H9 (cell line): ENCODE measurements around the gene ANO9. TPM values are rescaled to one million over a fixed set of nuclear protein-coding genes. Genes with fewer than 3 reads are reported as not detected.

ENCODE experiments used
- DNase-seq: peaks from one replicate; pipeline ENCODE4 v3.0.0-alpha.2; 2017
- H2AFZ ChIP-seq: one replicate; pipeline ENCODE4 v1.6.1; 2013; ENCODE audit warnings: mild to moderate bottlenecking, low read length, control low read depth, moderate library complexity
- H2AK5ac ChIP-seq: 2 replicates; pipeline ENCODE4 v1.6.1; 2013; ENCODE audit warnings: low read length, control low read depth, mixed read lengths; ENCODE audit not compliant: insufficient read length
- H2BK120ac ChIP-seq: one replicate; pipeline ENCODE4 v1.6.1; 2013; ENCODE audit warnings: low read depth, mild to moderate bottlenecking, low read length, control low read depth, inconsistent platforms; ENCODE audit not compliant: poor library complexity, severe bottlenecking
- H2BK12ac ChIP-seq: 2 replicates; pipeline ENCODE4 v1.6.1; 2013; ENCODE audit warnings: low read length, control low read depth, mixed read lengths, low read depth; ENCODE audit not compliant: insufficient read length
- H2BK15ac ChIP-seq: 2 replicates; pipeline ENCODE4 v1.6.1; 2013; ENCODE audit warnings: low read depth, low read length, control low read depth
- H2BK20ac ChIP-seq: one replicate; pipeline ENCODE4 v1.6.1; 2013; ENCODE audit warnings: low read depth, mild to moderate bottlenecking, low read length, control low read depth, inconsistent platforms; ENCODE audit not compliant: poor library complexity, severe bottlenecking
- H2BK5ac ChIP-seq: 2 replicates; pipeline ENCODE4 v1.6.1; 2013; ENCODE audit warnings: low read length, control low read depth, mixed read lengths; ENCODE audit not compliant: insufficient read length
- H3K14ac ChIP-seq: 2 replicates; pipeline ENCODE4 v1.6.1; 2013; ENCODE audit warnings: low read length, control low read depth; ENCODE audit not compliant: insufficient read depth
- H3K18ac ChIP-seq: 2 replicates; pipeline ENCODE4 v1.6.1; 2013; ENCODE audit warnings: low read depth, mild to moderate bottlenecking, mixed read lengths, low read length, control low read depth; ENCODE audit not compliant: insufficient read length
- H3K23ac ChIP-seq: 2 replicates; pipeline ENCODE4 v1.6.1; 2013; ENCODE audit warnings: low read length, control low read depth, mixed read lengths, low read depth; ENCODE audit not compliant: insufficient read length
- H3K23me2 ChIP-seq: 2 replicates; pipeline ENCODE4 v1.6.1; 2013; ENCODE audit warnings: low read depth, mild to moderate bottlenecking, mixed read lengths, low read length, control low read depth; ENCODE audit not compliant: insufficient read length, poor library complexity, severe bottlenecking
- H3K27ac ChIP-seq: 2 replicates; pipeline ENCODE4 v1.5.1; 2013; ENCODE audit warnings: low read length, control low read depth, mixed read lengths, low read depth; ENCODE audit not compliant: insufficient read length
- H3K27me3 ChIP-seq: 2 replicates; pipeline ENCODE4 v1.6.1; 2013; ENCODE audit warnings: low read length, control low read depth, inconsistent platforms; ENCODE audit not compliant: insufficient read depth
- H3K4ac ChIP-seq: 2 replicates; pipeline ENCODE4 v1.6.1; 2013; ENCODE audit warnings: low read depth, mild to moderate bottlenecking, control low read depth, inconsistent platforms, low read length, moderate library complexity
- H3K4me1 ChIP-seq: 2 replicates; pipeline ENCODE4 v1.6.1; 2013; ENCODE audit warnings: low read length, control low read depth, inconsistent platforms; ENCODE audit not compliant: insufficient read depth
- H3K4me2 ChIP-seq: 2 replicates; pipeline ENCODE4 v1.6.1; 2013; ENCODE audit warnings: low read length, control low read depth, mixed read lengths; ENCODE audit not compliant: insufficient read length, insufficient read depth
- H3K56ac ChIP-seq: 2 replicates; pipeline ENCODE4 v1.6.1; 2013; ENCODE audit warnings: low read depth, mild to moderate bottlenecking, mixed read lengths, low read length, control low read depth; ENCODE audit not compliant: insufficient read length
- H3K79me1 ChIP-seq: 2 replicates; pipeline ENCODE4 v1.6.1; 2013; ENCODE audit warnings: low read depth, mild to moderate bottlenecking, moderate library complexity, low read length, control low read depth, inconsistent platforms; ENCODE audit not compliant: insufficient read depth, poor library complexity, severe bottlenecking
- H3K79me2 ChIP-seq: 2 replicates; pipeline ENCODE4 v1.6.1; 2013; ENCODE audit warnings: low read length, control low read depth, inconsistent platforms; ENCODE audit not compliant: insufficient read depth
- H3K9ac ChIP-seq: 2 replicates; pipeline ENCODE4 v1.6.1; 2013; ENCODE audit warnings: low read length, control low read depth, mixed read lengths; ENCODE audit not compliant: insufficient read length; ENCODE audit errors: extremely low read depth
- H3K9me3 ChIP-seq: one replicate; pipeline ENCODE4 v1.6.1; 2013; ENCODE audit warnings: low read depth, low read length, inconsistent platforms; ENCODE audit not compliant: control insufficient read depth
- H3T11ph ChIP-seq: one replicate; pipeline ENCODE4 v1.6.1; 2013; ENCODE audit warnings: mild to moderate bottlenecking, low read length, control low read depth, inconsistent platforms
- H4K20me1 ChIP-seq: one replicate; pipeline ENCODE4 v1.6.1; 2013; ENCODE audit not compliant: control insufficient read depth, insufficient read length, insufficient read depth
- H4K5ac ChIP-seq: 2 replicates; pipeline ENCODE4 v1.6.1; 2013; ENCODE audit warnings: low read depth, mild to moderate bottlenecking, mixed read lengths, low read length, control low read depth; ENCODE audit not compliant: insufficient read length
- H4K8ac ChIP-seq: replicated peaks from 2 replicates; pipeline ENCODE4 v1.6.1; 2013; ENCODE audit warnings: low read length, control low read depth, mixed read lengths, low read depth; ENCODE audit not compliant: insufficient read length
- H4K91ac ChIP-seq: 2 replicates; pipeline ENCODE4 v1.6.1; 2013; ENCODE audit warnings: low read depth, mild to moderate bottlenecking, moderate library complexity, mixed read lengths, low read length, control low read depth; ENCODE audit not compliant: insufficient read length
- H3K27ac Mint-ChIP-seq, 3 experiments: 2 replicates in 2 of 3; 3 replicates in 1 of 3; pipeline ENCODE4 v1.8.0; 2020 to 2021; ENCODE audit warnings: mixed read lengths in 3 of 3, mild to moderate bottlenecking in 1 of 3, moderate library complexity in 1 of 3
- H3K27me3 Mint-ChIP-seq: 2 replicates; pipeline ENCODE4 v1.8.0; 2021; ENCODE audit warnings: low read depth, mild to moderate bottlenecking, moderate library complexity, mixed read lengths
- H3K36me3 Mint-ChIP-seq, 3 experiments: 2 replicates in 2 of 3; 3 replicates in 1 of 3; pipeline ENCODE4 v1.8.0; 2020 to 2021; ENCODE audit warnings: low read depth in 3 of 3, mixed read lengths in 3 of 3; ENCODE audit not compliant: insufficient read depth in 1 of 3
- H3K4me1 Mint-ChIP-seq, 2 experiments: 2 replicates each; pipeline ENCODE4 v1.8.0; 2020; ENCODE audit warnings: mixed read lengths in 2 of 2
- H3K4me3 Mint-ChIP-seq, 2 experiments: 2 replicates in 1 of 2; 3 replicates in 1 of 2; pipeline ENCODE4 v1.8.0; 2020 to 2021; ENCODE audit warnings: mild to moderate bottlenecking in 2 of 2, mixed read lengths in 2 of 2, moderate library complexity in 1 of 2
- H3K9me3 Mint-ChIP-seq, 2 experiments: 2 replicates in 1 of 2; 3 replicates in 1 of 2; pipeline ENCODE4 v1.8.0; 2020; ENCODE audit warnings: mild to moderate bottlenecking in 2 of 2, mixed read lengths in 2 of 2, moderate library complexity in 1 of 2
- WGBS: extraction: QIAGEN DNeasy Blood & Tissue Kit; methylation state at CpG from one replicate; pipeline ENCODE4 v1.1.7; 2013; ENCODE audit warnings: missing lambda C conversion rate, low lambda C conversion rate, mixed read lengths; ENCODE audit not compliant: insufficient read length; ENCODE audit errors: extremely low coverage; 5-methylcytosine and 5-hydroxymethylcytosine counted together
- total RNA-seq: library from RNA; stranded (reverse); gene quantifications from 2 replicates; pipeline ENCODE4 v1.2.1, GENCODE V29; 2021
- TF ChIP-seq, protein P1 (sequence below): fragments of 200-600 bp; sonication (generic); conservative IDR thresholded peaks from 3 replicates; pipeline ENCODE4 v1.8.0; 2021; ENCODE audit warnings: antibody characterized with exemption, mild to moderate bottlenecking

ANO9 gene
- total RNA-seq, 1 experiment from 2014 or later = 13.1 TPM

DNA sequence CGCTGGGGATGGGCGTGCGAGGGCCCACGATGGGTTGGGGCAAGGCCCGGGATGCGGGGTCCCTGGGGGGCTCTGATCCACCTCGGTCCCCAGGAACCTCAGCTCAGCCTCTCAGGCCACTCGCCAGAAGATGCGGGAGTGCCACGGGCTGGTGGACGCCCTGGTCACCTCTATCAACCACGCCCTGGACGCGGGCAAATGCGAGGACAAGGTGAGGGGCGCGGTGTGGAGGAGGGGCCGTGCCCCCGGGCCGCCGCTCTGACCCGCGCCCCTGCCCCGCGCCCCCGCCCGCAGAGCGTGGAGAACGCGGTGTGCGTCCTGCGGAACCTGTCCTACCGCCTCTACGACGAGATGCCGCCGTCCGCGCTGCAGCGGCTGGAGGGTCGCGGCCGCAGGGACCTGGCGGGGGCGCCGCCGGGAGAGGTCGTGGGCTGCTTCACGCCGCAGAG is 41.5 kb downstream of the ANO9 start:
- H3K36me3 Mint-ChIP-seq = peaks cover 2 to 18% (median 18%) of the 10 kb centered on the region in 3 experiments; a peak in 6 of 7 replicates
- Histone ChIP-seq H3K79me1 (no peaks in the 10 kb centered on the region), H3K56ac (no peak overlapping the region), H3K9ac (no peak overlapping the region), H3K27me3 (no peaks in the 10 kb centered on the region), H2AFZ (no peak overlapping the region), H3K27ac (no peak overlapping the region), H2AK5ac (no peak overlapping the region), H3K4me2 (no peak overlapping the region), H2BK20ac (no peak overlapping the region), H3T11ph (no peak overlapping the region), H3K4ac (no peak overlapping the region), H3K23me2 (no peaks in the 10 kb centered on the region), H3K23ac (no peak overlapping the region), H3K14ac (no peak overlapping the region), H2BK15ac (no peak overlapping the region), H2BK5ac (no peak overlapping the region), H3K9me3 (no peaks in the 10 kb centered on the region), H3K79me2 (no peaks in the 10 kb centered on the region), H4K20me1 (peaks cover 2% of the 10 kb centered on the region), H4K91ac (no peak overlapping the region), H2BK120ac (no peak overlapping the region), H3K4me1 (no peaks in the 10 kb centered on the region), H4K8ac (no peak overlapping the region), H4K5ac (no peak overlapping the region), H3K18ac (no peak overlapping the region), H2BK12ac (no peak overlapping the region)
- H3K4me1 Mint-ChIP-seq = peaks cover under 1% of the 10 kb centered on the region in 2 experiments; a peak in 2 of 4 replicates
- no peak for DNase-seq
- TF ChIP-seq, protein P1, sequence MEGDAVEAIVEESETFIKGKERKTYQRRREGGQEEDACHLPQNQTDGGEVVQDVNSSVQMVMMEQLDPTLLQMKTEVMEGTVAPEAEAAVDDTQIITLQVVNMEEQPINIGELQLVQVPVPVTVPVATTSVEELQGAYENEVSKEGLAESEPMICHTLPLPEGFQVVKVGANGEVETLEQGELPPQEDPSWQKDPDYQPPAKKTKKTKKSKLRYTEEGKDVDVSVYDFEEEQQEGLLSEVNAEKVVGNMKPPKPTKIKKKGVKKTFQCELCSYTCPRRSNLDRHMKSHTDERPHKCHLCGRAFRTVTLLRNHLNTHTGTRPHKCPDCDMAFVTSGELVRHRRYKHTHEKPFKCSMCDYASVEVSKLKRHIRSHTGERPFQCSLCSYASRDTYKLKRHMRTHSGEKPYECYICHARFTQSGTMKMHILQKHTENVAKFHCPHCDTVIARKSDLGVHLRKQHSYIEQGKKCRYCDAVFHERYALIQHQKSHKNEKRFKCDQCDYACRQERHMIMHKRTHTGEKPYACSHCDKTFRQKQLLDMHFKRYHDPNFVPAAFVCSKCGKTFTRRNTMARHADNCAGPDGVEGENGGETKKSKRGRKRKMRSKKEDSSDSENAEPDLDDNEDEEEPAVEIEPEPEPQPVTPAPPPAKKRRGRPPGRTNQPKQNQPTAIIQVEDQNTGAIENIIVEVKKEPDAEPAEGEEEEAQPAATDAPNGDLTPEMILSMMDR = no peak
- no peak overlapping the region for H3K4me3 Mint-ChIP-seq
- peaks cover 10 to 16% of the 10 kb centered on the region in 2 experiments for H3K9me3 Mint-ChIP-seq
- H3K27ac Mint-ChIP-seq = no peak overlapping the region
- WGBS = no CpG with 5 or more reads among the region's 50 CpGs
- no peaks in the 10 kb centered on the region for H3K27me3 Mint-ChIP-seq
